Thyroid gland (tissue), 4 donors: ENCODE data around the gene C22orf15. TPM values are rescaled to one million over a fixed set of nuclear protein-coding genes. Genes with fewer than 3 reads are reported as not detected.

ENCODE experiments used
- DNase-seq, 2 donors: peaks; one replicate each; pipeline ENCODE4 v3.0.0-alpha.2; 2019
- H3K27ac ChIP-seq, 3 donors: fragments of 200-600 bp; sonication (generic); 1 replicate in 2 of 3; 2 replicates in 1 of 3; pipeline ENCODE4 v1.5.1; 2016 to 2019; ENCODE audit warnings: mild to moderate bottlenecking in 1 of 3, moderate library complexity in 1 of 3
- H3K27me3 ChIP-seq: fragments of 200-600 bp; sonication (generic); one replicate; pipeline ENCODE4 v1.5.1; 2019
- H3K36me3 ChIP-seq, 2 donors: fragments of 200-600 bp; sonication (generic); one replicate each; pipeline ENCODE4 v1.5.1; 2016 to 2019
- H3K4me1 ChIP-seq, 2 donors: fragments of 200-600 bp; sonication (generic); one replicate each; pipeline ENCODE4 v1.5.1; 2017 to 2019
- H3K4me3 ChIP-seq, 3 donors: fragments of 200-600 bp; sonication (generic); replicated peaks in 1 of 3; 1 replicate in 2 of 3; 2 replicates in 1 of 3; pipeline ENCODE4 v1.5.1; 2016; ENCODE audit warnings: mild to moderate bottlenecking in 1 of 3
- H3K9me3 ChIP-seq: fragments of 200-600 bp; sonication (generic); one replicate; pipeline ENCODE4 v1.5.1; 2017
- POLR2A ChIP-seq, 2 donors: fragments of 450-650 bp; IDR thresholded peaks; one replicate each; pipeline ENCODE4 v1.6.1; 2017; ENCODE audit warnings: antibody characterized with exemption in 2 of 2, mild to moderate bottlenecking in 2 of 2, moderate library complexity in 1 of 2
- WGBS, 2 donors: methylation state at CpG; one replicate each; pipeline ENCODE4 v1.1.5; 2017; 5-methylcytosine and 5-hydroxymethylcytosine counted together
- intact Hi-C: fragments of 100-400 bp; cut with DNase I; formaldehyde crosslinking; loops from one replicate; pipeline ENCODE4 v1.15.1; 2023
- total RNA-seq, 4 donors: library from RNA; depleted of rRNA; stranded (reverse); fragments of >200 nt; gene quantifications; one replicate each; pipeline ENCODE4 v1.2.3, GENCODE V29; 2016
- TF ChIP-seq, protein P1 (sequence below), 6 experiments: fragments of 200-600 bp in 3 of 6; fragments of 450-650 bp in 3 of 6; sonication (generic) in 3 of 6; IDR thresholded peaks; one replicate each; pipeline ENCODE4 v1.5.1; 2016 to 2019; ENCODE audit warnings: antibody characterized with exemption in 6 of 6, mild to moderate bottlenecking in 2 of 6, inconsistent platforms in 1 of 6, moderate library complexity in 1 of 6

The C22orf15 gene
- total RNA-seq, 4 donors from 2014 or later = not detected

DNA sequence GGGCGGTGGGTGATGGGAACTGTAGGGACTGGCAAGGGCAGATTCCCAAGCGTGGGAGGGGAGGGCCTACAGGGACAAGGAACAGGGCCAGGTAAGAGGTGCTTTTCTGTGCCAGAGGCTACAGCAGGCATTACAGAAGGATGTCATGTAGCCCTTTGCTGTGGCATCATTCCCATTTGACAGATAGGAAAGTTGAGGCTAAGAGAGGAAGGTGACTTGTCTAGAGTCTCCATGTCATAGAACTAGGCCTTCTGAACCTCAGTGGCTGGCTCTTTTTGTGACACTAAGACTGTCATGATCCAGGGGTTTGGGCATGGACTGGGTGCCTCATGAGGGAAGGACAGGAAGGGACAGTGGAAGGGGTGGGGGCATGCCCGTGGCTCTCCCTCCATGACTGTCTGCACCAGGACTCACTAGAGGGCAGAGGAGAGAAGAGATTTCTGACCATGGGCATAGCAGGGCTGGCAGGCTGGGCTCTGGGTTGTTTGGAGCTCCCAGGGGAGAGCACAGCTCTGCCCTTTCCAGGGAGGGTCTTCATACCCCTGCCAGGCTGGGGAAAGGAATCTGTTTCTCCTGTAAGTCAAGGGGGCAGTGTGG is 13.1 kb downstream of the C22orf15 start:
- no peak for TF ChIP-seq POLR2A (IDR thresholded peaks at IDR 0.05)
- TF ChIP-seq, protein P1, sequence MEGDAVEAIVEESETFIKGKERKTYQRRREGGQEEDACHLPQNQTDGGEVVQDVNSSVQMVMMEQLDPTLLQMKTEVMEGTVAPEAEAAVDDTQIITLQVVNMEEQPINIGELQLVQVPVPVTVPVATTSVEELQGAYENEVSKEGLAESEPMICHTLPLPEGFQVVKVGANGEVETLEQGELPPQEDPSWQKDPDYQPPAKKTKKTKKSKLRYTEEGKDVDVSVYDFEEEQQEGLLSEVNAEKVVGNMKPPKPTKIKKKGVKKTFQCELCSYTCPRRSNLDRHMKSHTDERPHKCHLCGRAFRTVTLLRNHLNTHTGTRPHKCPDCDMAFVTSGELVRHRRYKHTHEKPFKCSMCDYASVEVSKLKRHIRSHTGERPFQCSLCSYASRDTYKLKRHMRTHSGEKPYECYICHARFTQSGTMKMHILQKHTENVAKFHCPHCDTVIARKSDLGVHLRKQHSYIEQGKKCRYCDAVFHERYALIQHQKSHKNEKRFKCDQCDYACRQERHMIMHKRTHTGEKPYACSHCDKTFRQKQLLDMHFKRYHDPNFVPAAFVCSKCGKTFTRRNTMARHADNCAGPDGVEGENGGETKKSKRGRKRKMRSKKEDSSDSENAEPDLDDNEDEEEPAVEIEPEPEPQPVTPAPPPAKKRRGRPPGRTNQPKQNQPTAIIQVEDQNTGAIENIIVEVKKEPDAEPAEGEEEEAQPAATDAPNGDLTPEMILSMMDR (IDR thresholded peaks at IDR 0.05) = no peak
- WGBS, 2 donors = 81 to 92% methylated on average over 3 of the region's 3 CpGs
- intact Hi-C loops = no loop called here
- H3K9me3 ChIP-seq = no peaks in the 10 kb centered on the region
- peaks cover 5 to 8% of the 10 kb centered on the region in 2 donors for H3K4me1 ChIP-seq
- no peaks in the 10 kb centered on the region for H3K36me3 ChIP-seq
- H3K27ac ChIP-seq = no peak overlapping the region
- H3K4me3 ChIP-seq = no peak overlapping the region
- DNase-seq = no peak
- no peaks in the 10 kb centered on the region for H3K27me3 ChIP-seq

DNA sequence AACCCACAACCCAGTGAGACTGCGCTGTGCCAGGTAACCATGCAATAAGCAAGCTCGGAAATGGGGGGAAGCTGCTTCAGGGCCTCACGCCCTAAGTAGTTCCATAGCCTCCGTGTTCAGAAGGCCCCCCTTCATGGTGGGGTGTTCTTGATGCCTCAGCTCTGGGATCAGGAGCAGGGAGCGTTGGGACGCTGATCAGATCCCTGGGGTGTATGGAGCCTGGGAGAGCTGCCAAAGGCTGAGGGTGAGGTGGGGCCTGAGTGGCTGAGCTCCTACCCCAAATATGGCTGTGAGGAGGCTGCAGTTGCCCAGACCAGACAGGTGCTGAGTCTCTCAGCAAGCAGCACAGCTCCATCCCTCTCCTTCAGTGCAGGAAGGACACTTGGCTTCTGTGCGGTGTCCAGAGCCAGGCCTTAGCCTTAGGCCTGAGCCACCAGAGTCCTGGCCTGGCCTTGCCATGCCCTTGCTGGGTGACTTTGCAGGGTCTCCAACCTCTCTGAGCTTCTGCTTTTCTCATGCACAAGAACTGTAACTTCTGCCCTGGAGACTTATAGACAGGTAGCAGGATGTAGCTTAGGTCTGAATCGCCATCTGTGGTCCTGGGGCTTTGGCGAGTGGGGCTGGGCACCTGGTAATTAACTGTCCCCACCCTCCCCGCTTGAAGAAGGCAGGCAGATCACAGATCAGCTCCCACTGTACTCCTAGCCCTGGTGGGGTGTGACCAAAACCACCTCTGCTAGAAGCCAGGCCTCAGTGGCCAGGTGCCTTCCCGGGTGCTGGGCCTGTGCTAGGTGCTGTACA is 15.2 kb downstream of the C22orf15 start:
- 82% methylated on average over 9 to 10 of the region's 11 CpGs for whole genome bisulfite sequencing, 2 donors
- Histone ChIP-seq H3K36me3 (no peaks in the 10 kb centered on the region), H3K9me3 (no peaks in the 10 kb centered on the region), H3K4me1 (peaks cover 3 to 4% of the 10 kb centered on the region in 2 donors), H3K27ac (no peak overlapping the region), H3K27me3 (no peaks in the 10 kb centered on the region), H3K4me3 (no peak overlapping the region)
- no peak for DNase-seq
- intact Hi-C loops = no loop called here
- TF ChIP-seq, protein P1 (IDR thresholded peaks at IDR 0.05) = no peak
- no peak for TF ChIP-seq POLR2A (IDR thresholded peaks at IDR 0.05)

DNA sequence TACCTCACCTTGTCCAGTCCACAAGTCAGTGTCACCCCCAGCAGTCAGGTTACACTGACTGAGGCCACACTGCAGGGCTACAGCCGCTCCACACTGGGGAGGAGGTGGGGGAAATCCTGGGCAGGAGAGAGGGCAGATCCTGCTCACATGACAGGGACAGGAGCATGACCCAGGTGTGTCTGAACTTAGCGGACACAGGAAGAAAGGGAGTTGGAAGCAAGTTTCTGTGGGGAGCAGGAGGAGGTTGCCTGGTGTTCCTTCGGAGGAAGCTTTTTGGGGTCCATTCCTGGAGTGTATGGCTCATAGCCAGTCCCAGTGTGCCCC is 15.7 kb downstream of the C22orf15 start:
- Histone ChIP-seq H3K36me3 (no peaks in the 10 kb centered on the region), H3K27ac (no peak overlapping the region), H3K4me3 (no peak overlapping the region), H3K27me3 (no peaks in the 10 kb centered on the region), H3K4me1 (no peaks in the 10 kb centered on the region), H3K9me3 (no peaks in the 10 kb centered on the region)
- DNase-seq = no peak
- WGBS, 2 donors = 86 to 92% methylated on average over 3 of the region's 3 CpGs
- intact Hi-C loops = no loop called here
- TF ChIP-seq, protein P1 (IDR thresholded peaks at IDR 0.05) = no peak
- TF ChIP-seq POLR2A (IDR thresholded peaks at IDR 0.05) = no peak

DNA sequence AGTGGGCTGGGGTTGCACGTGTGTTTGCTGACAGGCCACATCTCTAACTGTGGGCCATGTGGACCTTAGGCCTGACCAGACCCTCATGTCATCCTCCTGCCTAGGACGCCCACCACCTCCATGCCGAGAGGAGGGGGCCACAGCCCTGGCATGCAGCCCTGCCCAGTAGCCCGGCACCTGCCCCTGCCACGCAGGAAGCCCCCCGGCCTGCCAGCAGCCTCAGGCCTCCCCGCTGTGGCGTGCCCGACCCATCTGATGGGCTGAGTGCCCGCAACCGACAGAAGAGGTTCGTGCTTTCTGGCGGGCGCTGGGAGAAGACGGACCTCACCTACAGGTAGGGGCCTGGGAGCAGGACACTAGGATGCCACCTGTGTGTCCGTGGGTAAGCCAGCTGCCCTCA is 16.3 kb downstream of the C22orf15 start:
- Histone ChIP-seq H3K27me3 (no peaks in the 10 kb centered on the region), H3K27ac (no peak overlapping the region), H3K4me1 (no peaks in the 10 kb centered on the region), H3K4me3 (no peak overlapping the region), H3K9me3 (no peaks in the 10 kb centered on the region), H3K36me3 (no peaks in the 10 kb centered on the region)
- intact Hi-C loops = no loop called here
- 100% methylated on average over 1 of the region's 16 CpGs; no CpG with 5 or more reads in 1 of the 2 donors for WGBS, 2 donors
- DNase-seq = no peak
- TF ChIP-seq, protein P1 (IDR thresholded peaks at IDR 0.05) = no peak
- TF ChIP-seq POLR2A (IDR thresholded peaks at IDR 0.05) = no peak

DNA sequence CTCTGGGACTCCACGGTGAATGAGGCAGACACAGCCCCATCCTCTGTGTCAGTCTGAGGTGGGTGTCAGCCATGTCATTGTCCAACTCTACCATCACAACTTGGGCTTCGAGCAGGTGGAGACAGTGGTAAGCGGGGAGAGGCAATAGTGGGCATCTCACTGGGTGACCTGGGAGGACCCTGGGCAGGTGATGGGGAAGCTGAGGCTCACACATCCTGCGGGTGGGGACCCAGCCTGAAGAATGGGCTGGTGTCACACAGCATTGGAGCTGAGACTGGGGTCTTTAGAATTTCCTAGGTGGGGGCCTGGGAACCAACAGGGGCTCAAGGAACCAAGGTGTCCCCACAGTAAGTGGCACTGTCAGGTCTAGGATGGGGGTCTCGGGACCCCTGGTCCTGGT is 16.9 kb downstream of the C22orf15 start:
- no peak for TF ChIP-seq POLR2A (IDR thresholded peaks at IDR 0.05)
- TF ChIP-seq, protein P1 (IDR thresholded peaks at IDR 0.05) = no peak
- 63 to 77% methylated on average over 1 to 2 of the region's 5 CpGs for whole genome bisulfite sequencing, 2 donors

More for the DNA sequence above, 16.9 kb downstream of the C22orf15 start:
- Histone ChIP-seq H3K27me3 (no peaks in the 10 kb centered on the region), H3K4me1 (no peaks in the 10 kb centered on the region), H3K4me3 (no peak overlapping the region), H3K9me3 (no peaks in the 10 kb centered on the region), H3K36me3 (no peaks in the 10 kb centered on the region), H3K27ac (no peak overlapping the region)
- intact Hi-C loops = no loop called here
- DNase-seq = no peak
